Right kidney (tissue), 9 donors: ENCODE measurements around the gene P2RX1.

Experiments used
- DNase-seq: peaks from one replicate; pipeline ENCODE4 v3.0.0-alpha.2; 2016
- long read RNA-seq, 8 donors: transcript quantifications; one replicate each; lab custom pipeline, GENCODE V29; 2026

The P2RX1 gene
- long read RNA-seq, donor 1 = 0 reads
- long read RNA-seq, donor 2 = 0 reads
- long read RNA-seq, donor 3 = 0 reads
- long read RNA-seq, donor 4 = 0 reads
- long read RNA-seq, donor 5, partial matches to known transcripts = 0 of 1 reads
- long read RNA-seq, donor 5, other reads (novel, unspliced or antisense) = 0 of 1 reads
- long read RNA-seq, donor 6 = 0 reads
- long read RNA-seq, donor 7 = 0 reads
- long read RNA-seq, donor 8 = 0 reads

- no peak for DNase-seq
Measured at GRCh38 chr17:3915995-3916696, at the start of gene P2RX1. Gene P2RX1 (minus strand): TSS chr17:3916465. CDS start chr17:3916225, 240 bp downstream.

GRCh38 chr17:3965118-3965800 is 49.0 kb upstream of the P2RX1 start:
- peak; percentile 43 for DNase-seq

GRCh38 chr17:3964203-3965117 is 48.2 kb upstream of the P2RX1 start, which contains the start of gene ATP2A3:
Gene ATP2A3 (minus strand): TSS chr17:3964437. CDS start chr17:3964291, 146 bp downstream.
- peak; percentile 57 for DNase-seq

- DNase-seq = no peak
Measured at GRCh38 chr17:3963237-3964201, 47.3 kb upstream of the P2RX1 start.

- no peak for DNase-seq
Measured at GRCh38 chr17:3962965-3963236, 46.6 kb upstream of the P2RX1 start.

GRCh38 chr17:3962217-3962964 is 46.1 kb upstream of the P2RX1 start:
- DNase-seq = no peak

- no peak for DNase-seq
Measured at GRCh38 chr17:3961564-3962047, 45.3 kb upstream of the P2RX1 start.

GRCh38 chr17:3960764-3961163 is 44.5 kb upstream of the P2RX1 start:
- no peak for DNase-seq

GRCh38 chr17:3959921-3960601 is 43.8 kb upstream of the P2RX1 start:
- DNase-seq = no peak

- DNase-seq = no peak
Measured at GRCh38 chr17:3959295-3959899, 43.1 kb upstream of the P2RX1 start.

- no peak for DNase-seq
Measured at GRCh38 chr17:3957735-3958599, 41.7 kb upstream of the P2RX1 start.

- no peak for DNase-seq
Measured at GRCh38 chr17:3956983-3957382, 40.7 kb upstream of the P2RX1 start.

- no peak for DNase-seq
Measured at GRCh38 chr17:3956327-3956957, 40.2 kb upstream of the P2RX1 start.

- no peak for DNase-seq
Measured at GRCh38 chr17:3955673-3955988, 39.4 kb upstream of the P2RX1 start.

- no peak for DNase-seq
Measured at GRCh38 chr17:3954976-3955672, 38.9 kb upstream of the P2RX1 start.

- DNase-seq = no peak
Measured at GRCh38 chr17:3954086-3954485, 37.8 kb upstream of the P2RX1 start.

- no peak for DNase-seq
Measured at GRCh38 chr17:3953542-3953941, 37.3 kb upstream of the P2RX1 start.
